Fibroblast of villous mesenchyme (primary cell): Measurements from ENCODE around the gene ANKDD1B. TPM values are rescaled to one million over a fixed set of nuclear protein-coding genes. Genes with fewer than 3 reads are reported as not detected.
A peak's percentile ranks its signal among the peaks of the same experiment; 100 is the strongest.

Experiments used
- DNase-seq: peaks from one replicate; pipeline ENCODE4 v3.0.0-alpha.2; 2010; ENCODE audit warnings: low read depth
- H3K4me3 ChIP-seq: 2 replicates; pipeline ENCODE4 v1.5.1; 2011; ENCODE audit warnings: low read depth, mild to moderate bottlenecking, low read length
- total RNA-seq: library from RNA; depleted of rRNA; stranded (reverse); fragments of >200 nt; gene quantifications from 2 replicates; pipeline ENCODE4 v1.2.3, GENCODE V29; 2012
- TF ChIP-seq, protein P1 (sequence below): IDR thresholded peaks from 2 replicates; pipeline ENCODE4 v1.5.1; 2012; ENCODE audit warnings: low read depth, mild to moderate bottlenecking, low read length; ENCODE audit not compliant: insufficient read depth

Gene ANKDD1B
- total RNA-seq, 1 donor = under 0.01 TPM

GRCh38 chr5:75660678-75661465 is 49.6 kb downstream of the ANKDD1B start:
- TF ChIP-seq, protein P1, sequence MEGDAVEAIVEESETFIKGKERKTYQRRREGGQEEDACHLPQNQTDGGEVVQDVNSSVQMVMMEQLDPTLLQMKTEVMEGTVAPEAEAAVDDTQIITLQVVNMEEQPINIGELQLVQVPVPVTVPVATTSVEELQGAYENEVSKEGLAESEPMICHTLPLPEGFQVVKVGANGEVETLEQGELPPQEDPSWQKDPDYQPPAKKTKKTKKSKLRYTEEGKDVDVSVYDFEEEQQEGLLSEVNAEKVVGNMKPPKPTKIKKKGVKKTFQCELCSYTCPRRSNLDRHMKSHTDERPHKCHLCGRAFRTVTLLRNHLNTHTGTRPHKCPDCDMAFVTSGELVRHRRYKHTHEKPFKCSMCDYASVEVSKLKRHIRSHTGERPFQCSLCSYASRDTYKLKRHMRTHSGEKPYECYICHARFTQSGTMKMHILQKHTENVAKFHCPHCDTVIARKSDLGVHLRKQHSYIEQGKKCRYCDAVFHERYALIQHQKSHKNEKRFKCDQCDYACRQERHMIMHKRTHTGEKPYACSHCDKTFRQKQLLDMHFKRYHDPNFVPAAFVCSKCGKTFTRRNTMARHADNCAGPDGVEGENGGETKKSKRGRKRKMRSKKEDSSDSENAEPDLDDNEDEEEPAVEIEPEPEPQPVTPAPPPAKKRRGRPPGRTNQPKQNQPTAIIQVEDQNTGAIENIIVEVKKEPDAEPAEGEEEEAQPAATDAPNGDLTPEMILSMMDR = no peak
- DNase-seq = no peak

GRCh38 chr5:75662061-75662460 is 50.8 kb downstream of the ANKDD1B start:
- TF ChIP-seq, protein P1 = no peak
- H3K4me3 ChIP-seq = no peak overlapping the region
- DNase-seq = no peak

More at GRCh38 chr5:75660678-75661465, 49.6 kb downstream of the ANKDD1B start:
- no peak overlapping the region for H3K4me3 ChIP-seq

DNA sequence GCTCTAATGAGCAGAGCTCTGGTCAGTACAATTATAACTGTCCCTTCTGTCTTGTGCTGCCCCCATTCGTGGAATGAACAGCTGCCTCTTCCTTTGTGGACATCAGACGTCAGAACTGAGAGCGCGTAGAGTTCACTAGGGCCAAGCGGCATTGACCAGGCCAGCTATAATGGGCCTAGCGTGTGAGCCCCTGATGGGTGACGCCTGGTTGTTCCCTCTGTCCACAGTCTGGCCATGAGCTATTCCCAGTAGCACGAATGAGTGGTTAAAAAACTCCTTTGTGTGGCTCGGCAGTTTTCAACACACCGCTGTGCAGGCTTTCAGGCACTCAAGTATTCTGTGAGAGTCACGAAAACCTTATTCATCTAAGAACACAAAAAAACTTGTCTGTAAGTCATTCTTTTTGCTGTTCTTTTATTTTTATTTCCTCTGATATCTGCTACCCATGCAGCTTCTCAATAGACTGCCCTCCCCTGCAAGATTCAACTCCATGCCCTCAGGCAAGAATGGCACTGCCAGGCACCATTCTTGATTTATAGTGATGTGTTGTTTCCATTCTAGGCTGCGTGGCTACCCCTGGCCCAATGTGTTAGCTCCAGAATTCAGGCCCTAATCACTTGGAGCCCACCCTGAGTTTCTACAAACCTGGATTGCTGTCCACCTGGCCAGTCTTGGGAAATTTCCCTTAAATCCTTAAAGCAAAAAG is 52.5 kb downstream of the ANKDD1B start:
- H3K4me3 ChIP-seq = no peak overlapping the region
- TF ChIP-seq, protein P1 = no peak
- DNase-seq = no peak

GRCh38 chr5:75664979-75665378 is 53.7 kb downstream of the ANKDD1B start:
- DNase-seq = no peak
- H3K4me3 ChIP-seq = no peak overlapping the region
- TF ChIP-seq, protein P1 = no peak

- DNase-seq = no peak
- H3K4me3 ChIP-seq = no peak overlapping the region
- TF ChIP-seq, protein P1 = no peak
These were observed 55.5 kb downstream of the ANKDD1B start for GRCh38 chr5:75666801-75667200.

DNA sequence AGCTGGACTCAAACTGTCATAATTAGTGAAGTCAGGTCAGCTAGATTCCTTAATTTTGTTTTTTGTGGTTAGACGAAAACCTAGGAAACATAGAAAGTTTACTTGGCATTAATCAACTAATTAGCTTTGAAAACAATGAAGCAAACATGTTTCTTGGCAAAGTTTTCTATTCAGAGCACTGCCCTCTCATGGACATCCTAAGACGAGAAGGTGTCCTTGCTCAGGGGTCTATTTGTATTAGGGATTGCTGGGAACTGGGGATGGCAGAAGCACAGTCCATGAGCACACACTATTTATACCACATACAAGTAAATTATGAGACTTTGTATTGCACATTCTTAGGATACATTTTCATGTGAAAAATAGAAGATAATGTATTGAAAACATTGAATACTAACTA is 56.3 kb downstream of the ANKDD1B start:
- TF ChIP-seq, protein P1 = peak; percentile 19
- DNase-seq = no peak
- H3K4me3 ChIP-seq = no peak overlapping the region

DNA sequence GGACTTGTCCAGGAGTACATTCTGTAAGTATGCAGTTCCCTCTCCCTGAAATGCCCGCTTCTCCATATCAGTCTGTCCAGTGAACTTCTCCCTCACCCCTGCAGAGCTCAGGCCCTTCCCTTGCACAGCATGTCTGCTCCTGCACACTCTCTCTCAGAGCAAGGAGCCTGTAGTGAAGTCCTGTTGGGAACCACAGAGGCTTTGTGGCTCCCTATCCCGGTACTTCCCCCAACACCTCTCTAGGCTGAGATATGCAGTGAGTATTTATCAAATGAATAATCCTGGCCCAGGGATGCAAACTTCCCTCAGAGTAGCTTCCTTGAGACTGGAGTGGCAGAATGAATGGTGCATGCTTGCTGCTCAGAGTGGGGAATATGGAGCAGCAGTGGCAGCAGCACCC is 57.2 kb downstream of the ANKDD1B start:
- TF ChIP-seq, protein P1 = no peak
- H3K4me3 ChIP-seq = no peak overlapping the region
- no peak for DNase-seq
